MM.1S (cell line): ENCODE results near the gene FAM181B.

Experiments used
- CTCF ChIP-seq: fragments of 300-600 bp; sonication (generic); IDR thresholded peaks from 2 replicates; pipeline ENCODE4 v1.5.1; 2016; ENCODE audit warnings: antibody characterized with exemption, low read length, mixed read lengths
- EZH2 ChIP-seq: fragments of 300-600 bp; sonication (generic); optimal IDR thresholded peaks from 2 replicates; pipeline ENCODE3; 2017; ENCODE audit warnings: low read depth, mild to moderate bottlenecking, antibody characterized with exemption, low read length, mixed read lengths
- EZH2phosphoT487 ChIP-seq: fragments of 300-600 bp; sonication (generic); IDR thresholded peaks from 2 replicates; pipeline ENCODE4 v1.6.1; 2018; ENCODE audit warnings: antibody characterized with exemption, low read length

GRCh38 chr11:82732348-82732733 lies 1.3 kb downstream of the FAM181B start:
- TF ChIP-seq EZH2 (no peak), CTCF (no peak), EZH2phosphoT487 (no peak)
